Neural cell (in vitro differentiated cells): ENCODE measurements around the gene CAV3.

ENCODE experiments used
- CTCF ChIP-seq: fragments of 450-650 bp; IDR thresholded peaks from 2 replicates; pipeline ENCODE4 v1.5.1; 2014; ENCODE audit warnings: antibody characterized with exemption, mild to moderate bottlenecking, moderate library complexity; ENCODE audit not compliant: poor library complexity, severe bottlenecking
- EP300 ChIP-seq: fragments of 450-650 bp; conservative IDR thresholded peaks from 2 replicates; pipeline ENCODE4 v1.6.1; 2014; ENCODE audit warnings: antibody characterized with exemption, mild to moderate bottlenecking, moderate library complexity; ENCODE audit not compliant: poor library complexity, severe bottlenecking
- EZH2 ChIP-seq: fragments of 200-600, 300-800 bp; shearing (Covaris generic), sonication (generic); IDR thresholded peaks from 2 replicates; pipeline ENCODE4 v1.6.1; 2014; ENCODE audit warnings: antibody characterized with exemption, low read length, borderline replicate concordance, mild to moderate bottlenecking; ENCODE audit not compliant: insufficient read depth, poor library complexity, severe bottlenecking
- POLR2AphosphoS5 ChIP-seq: IDR thresholded peaks from 2 replicates; pipeline ENCODE4 v1.6.1; 2012
- REST ChIP-seq: IDR thresholded peaks from 2 replicates; pipeline ENCODE4 v1.6.1; 2012; ENCODE audit warnings: borderline replicate concordance

- TF ChIP-seq POLR2AphosphoS5: no peak
- no peak for TF ChIP-seq CTCF
- TF ChIP-seq EZH2: no peak
- no peak for TF ChIP-seq EP300
- no peak for TF ChIP-seq REST
Measured at GRCh38 chr3:8746780-8747345, 13.3 kb downstream of the CAV3 start.
